Fibroblast of peridontal ligament (primary cell): ENCODE results near the gene WDR91.

Experiments used
- DNase-seq: peaks from one replicate; pipeline ENCODE4 v3.0.0-alpha.2; 2010; ENCODE audit errors: extremely low read depth

The WDR91 gene

GRCh38 chr7:135211179-135211945 is at the start of gene WDR91:
TSS of gene WDR91 (minus strand) at chr7:135211526. CDS start at chr7:135211502, 24 bp downstream.
- peak; percentile 80 for DNase-seq

- DNase-seq: no peak
Measured at GRCh38 chr7:135260470-135260869, 49.1 kb upstream of the WDR91 start.

- no peak for DNase-seq
Measured at GRCh38 chr7:135259702-135260101, 48.4 kb upstream of the WDR91 start.

- no peak for DNase-seq
Measured at GRCh38 chr7:135258585-135258984, 47.3 kb upstream of the WDR91 start.

- no peak for DNase-seq
Measured at GRCh38 chr7:135257790-135258189, 46.5 kb upstream of the WDR91 start.

- peak; percentile 81 for DNase-seq
Measured at GRCh38 chr7:135253851-135254771, 42.8 kb upstream of the WDR91 start.

- no peak for DNase-seq
Measured at GRCh38 chr7:135251496-135252391, 40.4 kb upstream of the WDR91 start.

- DNase-seq: no peak
Measured at GRCh38 chr7:135248546-135248945, 37.2 kb upstream of the WDR91 start.

- DNase-seq: no peak
Measured at GRCh38 chr7:135247746-135248471, 36.6 kb upstream of the WDR91 start.

GRCh38 chr7:135246191-135246825 is 35.0 kb upstream of the WDR91 start:
- no peak for DNase-seq

- no peak for DNase-seq
Measured at GRCh38 chr7:135245226-135246190, 34.2 kb upstream of the WDR91 start.

- DNase-seq: no peak
Measured at GRCh38 chr7:135242096-135242684, 30.9 kb upstream of the WDR91 start.

- DNase-seq: no peak
Measured at GRCh38 chr7:135240441-135240840, 29.1 kb upstream of the WDR91 start.

GRCh38 chr7:135239263-135239662 is 27.9 kb upstream of the WDR91 start:
- no peak for DNase-seq

GRCh38 chr7:135238112-135238744 is 26.9 kb upstream of the WDR91 start:
- DNase-seq: no peak

- no peak for DNase-seq
Measured at GRCh38 chr7:135236727-135237126, 25.4 kb upstream of the WDR91 start.

- no peak for DNase-seq
Measured at GRCh38 chr7:135235841-135236240, 24.5 kb upstream of the WDR91 start.

GRCh38 chr7:135234727-135235126 is 23.4 kb upstream of the WDR91 start:
- no peak for DNase-seq
